Kidney epithelial cell (primary cell): ENCODE data around the gene SSRP1. TPM values are rescaled to one million over a fixed set of nuclear protein-coding genes. Genes with fewer than 3 reads are reported as not detected.
A peak's percentile ranks its signal among the peaks of the same experiment; 100 is the strongest.

Experiments used
- DNase-seq: peaks from one replicate; pipeline ENCODE4 v3.0.0-alpha.2; 2010; ENCODE audit warnings: low read depth
- H3K27me3 ChIP-seq: 2 replicates; pipeline ENCODE4 v1.6.0; 2011; ENCODE audit warnings: low read length; ENCODE audit not compliant: control insufficient read depth, insufficient read depth
- H3K36me3 ChIP-seq: 2 replicates; pipeline ENCODE4 v1.5.1; 2011; ENCODE audit warnings: low read length; ENCODE audit not compliant: control insufficient read depth, insufficient read depth
- H3K4me3 ChIP-seq: 2 replicates; pipeline ENCODE4 v1.5.1; 2011; ENCODE audit warnings: low read depth, mild to moderate bottlenecking, control low read depth, low read length
- CTCF ChIP-seq: IDR thresholded peaks from 2 replicates; pipeline ENCODE4 v1.5.1; 2011; ENCODE audit warnings: mild to moderate bottlenecking, moderate library complexity, low read length, control low read depth, inconsistent platforms; ENCODE audit not compliant: insufficient read depth, poor library complexity, severe bottlenecking
- total RNA-seq: library from RNA; depleted of rRNA; stranded (reverse); fragments of >200 nt; gene quantifications from 2 replicates; pipeline ENCODE4 v1.2.3, GENCODE V29; 2015

Gene SSRP1
- total RNA-seq, 1 donor from 2014 or later = 156 TPM

GRCh38 chr11:57324886-57325734, 10.6 kb downstream of the SSRP1 start, which contains the start of gene TNKS1BP1:
TSS of gene TNKS1BP1 (minus strand) at chr11:57324952. CDS start at chr11:57321885, 3,067 bp downstream.
- TF ChIP-seq CTCF = peak; percentile 3
- no peaks in the 10 kb centered on the region for H3K27me3 ChIP-seq
- H3K4me3 ChIP-seq = peak within 1 kb of the TSS; percentile 80
- no peaks in the 10 kb centered on the region for H3K36me3 ChIP-seq
- peak; percentile 80 for DNase-seq

- TF ChIP-seq CTCF = no peak
- Histone ChIP-seq H3K4me3 (peak overlapping the region; percentile 80), H3K36me3 (no peaks in the 10 kb centered on the region), H3K27me3 (no peaks in the 10 kb centered on the region)
- DNase-seq = no peak
Measured at GRCh38 chr11:57324154-57324885, 11.4 kb downstream of the SSRP1 start.

GRCh38 chr11:57323855-57324153, 11.9 kb downstream of the SSRP1 start:
- peak overlapping the region; percentile 80 for H3K4me3 ChIP-seq
- TF ChIP-seq CTCF = no peak
- no peaks in the 10 kb centered on the region for H3K36me3 ChIP-seq
- DNase-seq = no peak
- no peaks in the 10 kb centered on the region for H3K27me3 ChIP-seq

GRCh38 chr11:57323167-57323854, 12.4 kb downstream of the SSRP1 start:
- Histone ChIP-seq H3K27me3 (no peaks in the 10 kb centered on the region), H3K4me3 (peak overlapping the region; percentile 80), H3K36me3 (peaks cover 1% of the 10 kb centered on the region)
- DNase-seq = no peak
- peak; percentile 12 for TF ChIP-seq CTCF

- peak; percentile 91 for DNase-seq
- peaks cover 2% of the 10 kb centered on the region for H3K36me3 ChIP-seq
- TF ChIP-seq CTCF = peak; percentile 3
Measured at GRCh38 chr11:57322256-57323166, 13.2 kb downstream of the SSRP1 start.

More at GRCh38 chr11:57322256-57323166, 13.2 kb downstream of the SSRP1 start:
- Histone ChIP-seq H3K4me3 (peak overlapping the region; percentile 40), H3K27me3 (no peaks in the 10 kb centered on the region)
